Ishikawa (cell line): ENCODE results near the gene RPS6KB1.

Source experiments
- CEBPB ChIP-seq: IDR thresholded peaks from 2 replicates; pipeline ENCODE4 v1.6.1; 2012
- CREB1 ChIP-seq: IDR thresholded peaks from 2 replicates; pipeline ENCODE4 v1.6.1; 2012; ENCODE audit warnings: low read depth
- EGR1 ChIP-seq: IDR thresholded peaks from 2 replicates; pipeline ENCODE4 v1.6.1; 2012
- EP300 ChIP-seq: IDR thresholded peaks from 2 replicates; pipeline ENCODE4 v1.6.1; 2012; ENCODE audit warnings: borderline replicate concordance
- FOXM1 ChIP-seq: IDR thresholded peaks from 2 replicates; pipeline ENCODE4 v1.6.1; 2012; ENCODE audit warnings: low read depth, borderline replicate concordance
- RAD21 ChIP-seq: IDR thresholded peaks from 2 replicates; pipeline ENCODE4 v1.6.1; 2012; ENCODE audit warnings: low read depth
- TAF1 ChIP-seq: IDR thresholded peaks from 2 replicates; pipeline ENCODE4 v1.6.1; 2012; ENCODE audit warnings: low read depth, mild to moderate bottlenecking
- TCF12 ChIP-seq: IDR thresholded peaks from 2 replicates; pipeline ENCODE4 v1.6.1; 2012; ENCODE audit warnings: low read depth
- YY1 ChIP-seq: IDR thresholded peaks from 2 replicates; pipeline ENCODE4 v1.6.1; 2012; ENCODE audit warnings: low read depth
- ZBTB7A ChIP-seq: IDR thresholded peaks from 2 replicates; pipeline ENCODE4 v1.6.1; 2012; ENCODE audit warnings: low read depth
- TF ChIP-seq, protein P1 (sequence below): IDR thresholded peaks from 2 replicates; pipeline ENCODE4 v1.6.1; 2012
- TF ChIP-seq, protein P2 (sequence below): IDR thresholded peaks from 2 replicates; pipeline ENCODE4 v1.6.1; 2012
- TF ChIP-seq, protein P3 (sequence below): IDR thresholded peaks from 2 replicates; pipeline ENCODE4 v1.6.1; 2012; ENCODE audit warnings: low read depth, mild to moderate bottlenecking

DNA sequence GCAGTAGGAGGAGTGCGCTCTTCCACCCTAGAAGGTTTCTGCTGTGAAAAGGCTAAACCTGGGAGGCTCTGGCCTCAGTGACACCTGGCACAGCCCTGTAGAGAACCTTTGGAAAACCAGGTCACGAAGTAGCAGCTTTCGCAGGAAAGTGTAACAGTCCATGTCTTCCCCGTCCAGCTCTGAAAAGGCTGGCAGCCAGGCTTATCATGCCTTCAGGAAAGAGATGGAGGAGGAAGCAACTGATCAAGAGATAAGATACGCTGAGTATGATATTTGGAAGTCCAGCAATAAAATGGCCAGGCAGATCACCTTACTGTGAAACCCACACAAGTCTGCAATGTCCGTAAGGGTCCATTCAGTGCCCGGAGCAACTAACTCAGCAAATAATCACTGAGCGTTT, 22.4 kb upstream of the RPS6KB1 start:
- TF ChIP-seq EP300 = no peak
- TF ChIP-seq, protein P1, sequence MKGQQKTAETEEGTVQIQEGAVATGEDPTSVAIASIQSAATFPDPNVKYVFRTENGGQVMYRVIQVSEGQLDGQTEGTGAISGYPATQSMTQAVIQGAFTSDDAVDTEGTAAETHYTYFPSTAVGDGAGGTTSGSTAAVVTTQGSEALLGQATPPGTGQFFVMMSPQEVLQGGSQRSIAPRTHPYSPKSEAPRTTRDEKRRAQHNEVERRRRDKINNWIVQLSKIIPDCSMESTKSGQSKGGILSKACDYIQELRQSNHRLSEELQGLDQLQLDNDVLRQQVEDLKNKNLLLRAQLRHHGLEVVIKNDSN = no peak
- TF ChIP-seq, protein P2, sequence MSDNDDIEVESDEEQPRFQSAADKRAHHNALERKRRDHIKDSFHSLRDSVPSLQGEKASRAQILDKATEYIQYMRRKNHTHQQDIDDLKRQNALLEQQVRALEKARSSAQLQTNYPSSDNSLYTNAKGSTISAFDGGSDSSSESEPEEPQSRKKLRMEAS = no peak
- TF ChIP-seq CREB1 = no peak
- TF ChIP-seq, protein P3, sequence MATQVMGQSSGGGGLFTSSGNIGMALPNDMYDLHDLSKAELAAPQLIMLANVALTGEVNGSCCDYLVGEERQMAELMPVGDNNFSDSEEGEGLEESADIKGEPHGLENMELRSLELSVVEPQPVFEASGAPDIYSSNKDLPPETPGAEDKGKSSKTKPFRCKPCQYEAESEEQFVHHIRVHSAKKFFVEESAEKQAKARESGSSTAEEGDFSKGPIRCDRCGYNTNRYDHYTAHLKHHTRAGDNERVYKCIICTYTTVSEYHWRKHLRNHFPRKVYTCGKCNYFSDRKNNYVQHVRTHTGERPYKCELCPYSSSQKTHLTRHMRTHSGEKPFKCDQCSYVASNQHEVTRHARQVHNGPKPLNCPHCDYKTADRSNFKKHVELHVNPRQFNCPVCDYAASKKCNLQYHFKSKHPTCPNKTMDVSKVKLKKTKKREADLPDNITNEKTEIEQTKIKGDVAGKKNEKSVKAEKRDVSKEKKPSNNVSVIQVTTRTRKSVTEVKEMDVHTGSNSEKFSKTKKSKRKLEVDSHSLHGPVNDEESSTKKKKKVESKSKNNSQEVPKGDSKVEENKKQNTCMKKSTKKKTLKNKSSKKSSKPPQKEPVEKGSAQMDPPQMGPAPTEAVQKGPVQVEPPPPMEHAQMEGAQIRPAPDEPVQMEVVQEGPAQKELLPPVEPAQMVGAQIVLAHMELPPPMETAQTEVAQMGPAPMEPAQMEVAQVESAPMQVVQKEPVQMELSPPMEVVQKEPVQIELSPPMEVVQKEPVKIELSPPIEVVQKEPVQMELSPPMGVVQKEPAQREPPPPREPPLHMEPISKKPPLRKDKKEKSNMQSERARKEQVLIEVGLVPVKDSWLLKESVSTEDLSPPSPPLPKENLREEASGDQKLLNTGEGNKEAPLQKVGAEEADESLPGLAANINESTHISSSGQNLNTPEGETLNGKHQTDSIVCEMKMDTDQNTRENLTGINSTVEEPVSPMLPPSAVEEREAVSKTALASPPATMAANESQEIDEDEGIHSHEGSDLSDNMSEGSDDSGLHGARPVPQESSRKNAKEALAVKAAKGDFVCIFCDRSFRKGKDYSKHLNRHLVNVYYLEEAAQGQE = no peak
- TF ChIP-seq YY1 = no peak
- no peak for TF ChIP-seq EGR1
- no peak for TF ChIP-seq TAF1
- no peak for TF ChIP-seq CEBPB
- TF ChIP-seq TCF12 = no peak
- TF ChIP-seq FOXM1 = no peak
- no peak for TF ChIP-seq ZBTB7A
- no peak for TF ChIP-seq RAD21
